Thyroid gland (tissue), 4 donors: ENCODE results near the gene PTPRE.

Source experiments
- CTCF ChIP-seq, 6 experiments: fragments of 200-600 bp in 3 of 6; fragments of 450-650 bp in 3 of 6; sonication (generic) in 3 of 6; IDR thresholded peaks; one replicate each; pipeline ENCODE4 v1.5.1; 2016 to 2019; ENCODE audit warnings: antibody characterized with exemption in 6 of 6, mild to moderate bottlenecking in 2 of 6, inconsistent platforms in 1 of 6, moderate library complexity in 1 of 6
- POLR2A ChIP-seq, 2 donors: fragments of 450-650 bp; IDR thresholded peaks; one replicate each; pipeline ENCODE4 v1.6.1; 2017; ENCODE audit warnings: antibody characterized with exemption in 2 of 2, mild to moderate bottlenecking in 2 of 2, moderate library complexity in 1 of 2

GRCh38 chr10:128042131-128042610 is 135.3 kb downstream of the PTPRE start:
- no peak for TF ChIP-seq CTCF (IDR thresholded peaks at IDR 0.05)
- TF ChIP-seq POLR2A (IDR thresholded peaks at IDR 0.05) = no peak
